Breast epithelium (tissue), 4 donors: Measurements from ENCODE around the gene MCF2L2. TPM values are rescaled to one million over a fixed set of nuclear protein-coding genes. Genes with fewer than 3 reads are reported as not detected.

ENCODE experiments used
- DNase-seq, 2 donors: peaks; one replicate each; pipeline ENCODE4 v3.0.0-alpha.2; 2019; ENCODE audit warnings: low spot score in 2 of 2
- H3K27ac ChIP-seq, 2 donors: fragments of 200-600 bp; sonication (generic) in 1 of 2; one replicate each; pipeline ENCODE4 v1.5.1; 2016 to 2019; ENCODE audit warnings: mild to moderate bottlenecking in 1 of 2
- H3K27me3 ChIP-seq, 2 donors: fragments of 200-600 bp; sonication (generic) in 1 of 2; one replicate each; pipeline versions ENCODE4 v1.5.1 to v1.6.0; 2017 to 2019; ENCODE audit warnings: control low read depth in 1 of 2, mild to moderate bottlenecking in 1 of 2
- H3K36me3 ChIP-seq: fragments of 200-600 bp; one replicate; pipeline ENCODE4 v1.5.1; 2019
- H3K4me1 ChIP-seq, 2 donors: fragments of 200-600 bp; sonication (generic); one replicate each; pipeline ENCODE4 v1.5.1; 2016 to 2019; ENCODE audit warnings: control low read depth in 1 of 2
- H3K4me3 ChIP-seq, 3 donors: fragments of 200-600 bp; sonication (generic); 1 replicate in 2 of 3; 2 replicates in 1 of 3; pipeline ENCODE4 v1.5.1; 2016 to 2019; ENCODE audit warnings: mild to moderate bottlenecking in 3 of 3, moderate library complexity in 2 of 3
- H3K9me3 ChIP-seq, 2 donors: fragments of 200-600 bp; sonication (generic) in 1 of 2; one replicate each; pipeline ENCODE4 v1.5.1; 2016 to 2019; ENCODE audit warnings: control low read depth in 1 of 2
- CTCF ChIP-seq, 3 donors: fragments of 450-650 bp; IDR thresholded peaks; one replicate each; pipeline ENCODE4 v1.5.1; 2016 to 2017; ENCODE audit warnings: antibody characterized with exemption in 3 of 3, mild to moderate bottlenecking in 3 of 3, moderate library complexity in 3 of 3
- POLR2A ChIP-seq: fragments of 450-650 bp; IDR thresholded peaks from one replicate; pipeline ENCODE4 v1.6.1; 2016; ENCODE audit warnings: antibody characterized with exemption, mild to moderate bottlenecking, moderate library complexity
- POLR2AphosphoS5 ChIP-seq, 3 donors: sonication (generic); formaldehyde crosslinking; IDR thresholded peaks; one replicate each; pipeline ENCODE4 v1.6.1; 2017; ENCODE audit warnings: antibody characterized with exemption in 3 of 3
- intact Hi-C: fragments of 100-400 bp; cut with DNase I; formaldehyde crosslinking; loops from one replicate; pipeline ENCODE4 v1.15.1; 2023; ENCODE audit warnings: low total_unique reads
- total RNA-seq, 3 donors: library from RNA; depleted of rRNA; stranded (reverse); fragments of >200 nt; gene quantifications; one replicate each; pipeline ENCODE4 v1.1.0, GENCODE V29; 2016

Gene MCF2L2
- total RNA-seq, 3 donors from 2014 or later, result 0.64 to 1.5 (median 1.3) TPM

GRCh38 chr3:183252118-183252782 is 176.2 kb downstream of the MCF2L2 start:
- Histone ChIP-seq H3K36me3 (no peaks in the 10 kb centered on the region), H3K4me3 (peak overlapping the region in 2 of 3 donors; percentile 84 to 87), H3K9me3 (no peaks in the 10 kb centered on the region), H3K27me3 (no peaks in the 10 kb centered on the region), H3K4me1 (no peaks in the 10 kb centered on the region), H3K27ac (peak overlapping the region in 1 of 2 donors; percentile 95)
- intact Hi-C loops, result no loop called here
- DNase-seq, result no peak
- TF ChIP-seq POLR2AphosphoS5 (IDR thresholded peaks at IDR 0.05) (no peak), CTCF (IDR thresholded peaks at IDR 0.05) (no peak)

- no peak for DNase-seq
- no peak overlapping the region for H3K4me3 ChIP-seq
- intact Hi-C loops, result no loop called here
Observed at GRCh38 chr3:183249006-183249718, 179.3 kb downstream of the MCF2L2 start.

GRCh38 chr3:183247011-183247589 is 181.3 kb downstream of the MCF2L2 start:
- no peak for DNase-seq
- H3K9me3 ChIP-seq, result peaks cover 7 to 12% of the 10 kb centered on the region in 2 donors
- no peaks in the 10 kb centered on the region for H3K4me1 ChIP-seq
- H3K27me3 ChIP-seq, result no peaks in the 10 kb centered on the region
- intact Hi-C loops, result no loop called here
- H3K4me3 ChIP-seq, result no peak overlapping the region
- no peak for TF ChIP-seq POLR2A
- TF ChIP-seq CTCF (IDR thresholded peaks at IDR 0.05), result no peak
- no peak for TF ChIP-seq POLR2AphosphoS5 (IDR thresholded peaks at IDR 0.05)
- H3K27ac ChIP-seq, result no peak overlapping the region
- H3K36me3 ChIP-seq, result no peaks in the 10 kb centered on the region

More at GRCh38 chr3:183249006-183249718, 179.3 kb downstream of the MCF2L2 start:
- Histone ChIP-seq H3K4me1 (no peaks in the 10 kb centered on the region), H3K27ac (no peak overlapping the region), H3K36me3 (no peaks in the 10 kb centered on the region), H3K9me3 (no peaks in the 10 kb centered on the region), H3K27me3 (no peaks in the 10 kb centered on the region)
- TF ChIP-seq POLR2AphosphoS5 (IDR thresholded peaks at IDR 0.05) (no peak), CTCF (IDR thresholded peaks at IDR 0.05) (no peak), POLR2A (no peak)

GRCh38 chr3:183244981-183245476 is 183.4 kb downstream of the MCF2L2 start:
- TF ChIP-seq POLR2A, result no peak
- H3K27ac ChIP-seq, result no peak overlapping the region
- no peak for DNase-seq
- H3K36me3 ChIP-seq, result no peaks in the 10 kb centered on the region
- H3K4me1 ChIP-seq, result no peaks in the 10 kb centered on the region
- no peak overlapping the region for H3K4me3 ChIP-seq
- H3K27me3 ChIP-seq, result no peaks in the 10 kb centered on the region
- peaks cover 11 to 13% of the 10 kb centered on the region in 2 donors for H3K9me3 ChIP-seq
- intact Hi-C loops, result no loop called here

GRCh38 chr3:183244219-183244618 is 184.2 kb downstream of the MCF2L2 start:
- Histone ChIP-seq H3K27ac (no peak overlapping the region), H3K27me3 (no peaks in the 10 kb centered on the region)
- no peak for DNase-seq

More at GRCh38 chr3:183244219-183244618, 184.2 kb downstream of the MCF2L2 start:
- no peak for TF ChIP-seq POLR2AphosphoS5 (IDR thresholded peaks at IDR 0.05)
- TF ChIP-seq CTCF (IDR thresholded peaks at IDR 0.05), result no peak
- TF ChIP-seq POLR2A, result no peak
- Histone ChIP-seq H3K9me3 (peaks cover 11 to 13% of the 10 kb centered on the region in 2 donors), H3K4me3 (no peak overlapping the region), H3K36me3 (no peaks in the 10 kb centered on the region), H3K4me1 (no peaks in the 10 kb centered on the region)
- intact Hi-C loops, result no loop called here
